ENCODE measurements around the gene KLHL29. TPM values are rescaled to one million over a fixed set of nuclear protein-coding genes. Genes with fewer than 3 reads are reported as not detected.

KLHL29 gene
- polyA plus RNA-seq, 1 of the 3 experiments (the other 2 are of a cell fraction), result 4.6 TPM

DNA sequence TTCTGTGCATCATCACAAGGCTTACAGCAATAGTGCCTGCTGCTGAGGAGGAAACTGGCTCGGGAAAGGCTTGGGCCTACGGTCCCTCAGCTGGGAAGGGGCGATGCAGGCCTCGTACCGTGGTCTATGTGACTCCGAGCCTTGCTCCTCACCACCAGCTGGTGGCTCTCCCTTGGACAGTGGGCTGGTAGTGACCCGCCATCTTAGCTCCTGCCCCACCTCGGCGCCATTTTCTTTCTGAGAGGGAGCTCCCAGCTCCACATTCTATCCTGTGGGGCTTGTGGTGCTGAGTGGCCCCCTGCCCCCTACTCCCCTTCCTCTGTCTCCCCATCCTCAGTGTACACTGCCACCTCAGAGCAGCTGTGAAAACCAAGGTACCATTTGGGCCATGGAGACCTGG lies 255.7 kb downstream of the KLHL29 start:
- CTCF ChIA-PET, result no interaction called here

DNA sequence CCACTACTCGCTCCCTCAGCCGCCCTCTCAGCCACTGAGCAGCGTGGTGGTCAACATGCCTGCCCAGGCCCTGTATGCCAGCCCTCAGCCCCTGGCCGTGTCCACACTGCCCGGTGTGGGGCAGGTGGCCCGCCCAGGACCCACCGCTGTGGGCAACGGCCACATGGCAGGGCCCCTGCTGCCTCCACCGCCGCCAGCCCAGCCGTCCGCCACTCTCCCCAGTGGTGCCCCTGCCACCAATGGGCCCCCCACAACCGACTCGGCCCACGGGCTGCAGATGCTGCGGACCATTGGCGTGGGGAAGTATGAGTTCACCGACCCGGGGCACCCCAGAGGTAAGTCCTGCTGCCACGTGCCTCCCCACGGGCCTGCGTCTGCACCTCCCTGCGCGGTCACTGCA lies 257.5 kb downstream of the KLHL29 start:
- H4K20me1 ChIP-seq (ENCODE audit: insufficient read depth), result no peaks in the 10 kb centered on the region
- H2AFZ ChIP-seq (ENCODE audit: low read depth), result no peak overlapping the region
- no peak for TF ChIP-seq FOXJ3 (CRISPR knock-in tag; IDR thresholded peaks at IDR 0.05)
- TF ChIP-seq CHD2 (IDR thresholded peaks at IDR 0.05; ENCODE audit: low read length, partially characterized antibody), result no peak
- no peak for TF ChIP-seq RAD21 (IDR thresholded peaks at IDR 0.05; ENCODE audit: low read length)
- TF ChIP-seq GATA2 (CRISPR knock-in tag; IDR thresholded peaks at IDR 0.05), result no peak
- TF ChIP-seq, protein P1, sequence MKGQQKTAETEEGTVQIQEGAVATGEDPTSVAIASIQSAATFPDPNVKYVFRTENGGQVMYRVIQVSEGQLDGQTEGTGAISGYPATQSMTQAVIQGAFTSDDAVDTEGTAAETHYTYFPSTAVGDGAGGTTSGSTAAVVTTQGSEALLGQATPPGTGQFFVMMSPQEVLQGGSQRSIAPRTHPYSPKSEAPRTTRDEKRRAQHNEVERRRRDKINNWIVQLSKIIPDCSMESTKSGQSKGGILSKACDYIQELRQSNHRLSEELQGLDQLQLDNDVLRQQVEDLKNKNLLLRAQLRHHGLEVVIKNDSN (IDR thresholded peaks at IDR 0.05; ENCODE audit: borderline replicate concordance, low read depth), result no peak
- no peak for TF ChIP-seq ELF1 (IDR thresholded peaks at IDR 0.05)
- TF ChIP-seq NRF1 (IDR thresholded peaks at IDR 0.05; ENCODE audit: low read depth, low read length), result no peak
- H3K79me2 ChIP-seq (ENCODE audit: insufficient read depth), result no peaks in the 10 kb centered on the region
- no peak overlapping the region for H3K4me3 ChIP-seq (ENCODE audit: low read depth in 2 of 2, low read length in 1 of 2)
- peaks cover 3 to 19% of the 10 kb centered on the region in 2 experiments for H3K4me1 ChIP-seq (ENCODE audit: control insufficient read depth in 1 of 2, insufficient read depth in 2 of 2, low read depth in 1 of 2, low read length in 1 of 2)
- no peaks in the 10 kb centered on the region for H3K27me3 ChIP-seq (ENCODE audit: insufficient read depth)
- ChIA-PET POLR2A (no interaction called here), CTCF (no interaction called here)
- no peak overlapping the region for H3K27ac ChIP-seq (ENCODE audit: low read depth in 2 of 2, low read length in 1 of 2)
- no peaks in the 10 kb centered on the region for H3K9me3 ChIP-seq
- WGBS (ENCODE audit: low lambda C conversion rate), result 96% methylated on average over 9 of the region's 24 CpGs
- H3K36me3 ChIP-seq (replicated peaks in 1 of 2; ENCODE audit: control insufficient read depth in 1 of 2, insufficient read depth in 2 of 2, low read length in 1 of 2), result peaks cover 0 to 3% of the 10 kb centered on the region in 2 experiments
- no peak overlapping the region for H3K4me2 ChIP-seq
- peaks cover 5% of the 10 kb centered on the region for H3F3A ChIP-seq (replicated peaks; ENCODE audit: insufficient read depth)
- H3K9ac ChIP-seq, result no peak overlapping the region
- DNase-seq, result no peak
- H3K9me2 ChIP-seq, result no peaks in the 10 kb centered on the region

More for the DNA sequence above, 255.7 kb downstream of the KLHL29 start:
- 94% methylated on average over 9 of the region's 9 CpGs for WGBS (ENCODE audit: low lambda C conversion rate)
- no peak overlapping the region for H3K9ac ChIP-seq
- POLR2A ChIA-PET, result no interaction called here
- no peaks in the 10 kb centered on the region for H3K27me3 ChIP-seq (ENCODE audit: insufficient read depth)
- TF ChIP-seq ELF1 (IDR thresholded peaks at IDR 0.05) (no peak), RAD21 (IDR thresholded peaks at IDR 0.05; ENCODE audit: low read length) (no peak), MAX (IDR thresholded peaks at IDR 0.05; ENCODE audit: low read depth) (no peak), TAF1 (IDR thresholded peaks at IDR 0.05; ENCODE audit: borderline replicate concordance, low read depth, low read length) (no peak), RCOR1 (IDR thresholded peaks at IDR 0.05; ENCODE audit: low read length) (no peak), FOSL2 (IDR thresholded peaks at IDR 0.05; ENCODE audit: borderline replicate concordance, low read depth) (no peak), EZH2phosphoT487 (IDR thresholded peaks at IDR 0.05; ENCODE audit: borderline replicate concordance, low read depth) (no peak), MEF2A (IDR thresholded peaks at IDR 0.05; ENCODE audit: borderline replicate concordance, low read depth) (no peak), ZBTB33 (IDR thresholded peaks at IDR 0.05; ENCODE audit: borderline replicate concordance, low read depth) (no peak)
- no peak overlapping the region for H2AFZ ChIP-seq (ENCODE audit: low read depth)
- no peak overlapping the region; a peak in 1 of 4 replicates for H3K27ac ChIP-seq (ENCODE audit: low read depth in 2 of 2, low read length in 1 of 2)
- no peaks in the 10 kb centered on the region for H3K9me2 ChIP-seq
- H3K9me3 ChIP-seq, result no peaks in the 10 kb centered on the region
- no peaks in the 10 kb centered on the region for H4K20me1 ChIP-seq (ENCODE audit: insufficient read depth)
- no peak overlapping the region for H3K4me3 ChIP-seq (ENCODE audit: low read depth in 2 of 2, low read length in 1 of 2)
- peaks cover 16 to 30% of the 10 kb centered on the region in 2 experiments for H3K4me1 ChIP-seq (ENCODE audit: control insufficient read depth in 1 of 2, insufficient read depth in 2 of 2, low read depth in 1 of 2, low read length in 1 of 2)
- H3K79me2 ChIP-seq (ENCODE audit: insufficient read depth), result no peaks in the 10 kb centered on the region
- peaks cover 9% of the 10 kb centered on the region for H3F3A ChIP-seq (replicated peaks; ENCODE audit: insufficient read depth)
- peaks cover 0 to 3% of the 10 kb centered on the region in 2 experiments for H3K36me3 ChIP-seq (replicated peaks in 1 of 2; ENCODE audit: control insufficient read depth in 1 of 2, insufficient read depth in 2 of 2, low read length in 1 of 2)
- no peak overlapping the region for H3K4me2 ChIP-seq
- DNase-seq, result no peak

Measured in SK-N-SH (cell line).